Neuronal stem cell (in vitro differentiated cells): Measurements from ENCODE around the gene TMEM236. TPM values are rescaled to one million over a fixed set of nuclear protein-coding genes. Genes with fewer than 3 reads are reported as not detected.

Source experiments
- DNase-seq: peaks from one replicate; pipeline ENCODE4 v3.0.0-alpha.2; 2013; ENCODE audit warnings: low spot score
- H2AFZ ChIP-seq: one replicate; pipeline ENCODE4 v1.6.1; 2013; ENCODE audit warnings: mild to moderate bottlenecking, low read length, inconsistent platforms
- H2AK5ac ChIP-seq: 2 replicates; pipeline ENCODE4 v1.6.1; 2013; ENCODE audit warnings: low read depth, mild to moderate bottlenecking, inconsistent platforms, low read length, moderate library complexity, mixed read lengths
- H2BK120ac ChIP-seq: 2 replicates; pipeline ENCODE4 v1.6.1; 2013; ENCODE audit warnings: low read depth, mild to moderate bottlenecking, inconsistent platforms, low read length, moderate library complexity, mixed read lengths
- H2BK12ac ChIP-seq: one replicate; pipeline ENCODE4 v1.6.1; 2013; ENCODE audit warnings: low read length, inconsistent platforms
- H2BK15ac ChIP-seq: 2 replicates; pipeline ENCODE4 v1.6.1; 2013; ENCODE audit warnings: mild to moderate bottlenecking, low read length, inconsistent platforms, mixed read lengths
- H2BK5ac ChIP-seq: one replicate; pipeline ENCODE4 v1.6.1; 2013; ENCODE audit warnings: inconsistent platforms, mild to moderate bottlenecking, low read length, moderate library complexity
- H3K14ac ChIP-seq: one replicate; pipeline ENCODE4 v1.6.1; 2013; ENCODE audit warnings: low read length, inconsistent platforms
- H3K18ac ChIP-seq: 2 replicates; pipeline ENCODE4 v1.6.1; 2013; ENCODE audit warnings: low read length, inconsistent platforms
- H3K23ac ChIP-seq: 2 replicates; pipeline ENCODE4 v1.6.1; 2013; ENCODE audit warnings: low read depth, mild to moderate bottlenecking, mixed read lengths, low read length, inconsistent platforms; ENCODE audit not compliant: poor library complexity
- H3K27ac ChIP-seq: replicated peaks from 3 replicates; pipeline ENCODE4 v1.5.1; 2013; ENCODE audit warnings: low read length, inconsistent platforms
- H3K27me3 ChIP-seq, 3 experiments: 2 replicates each; pipeline ENCODE4 v1.6.1; 2013; ENCODE audit warnings: low read length in 3 of 3, mild to moderate bottlenecking in 2 of 3, inconsistent platforms in 1 of 3, low read depth in 1 of 3, mixed read lengths in 1 of 3, moderate library complexity in 1 of 3; ENCODE audit not compliant: control insufficient read depth in 3 of 3, insufficient read depth in 3 of 3
- H3K36me3 ChIP-seq, 2 donors: replicated peaks in 1 of 2; 2 replicates each; pipeline ENCODE4 v1.6.1; 2013; ENCODE audit warnings: low read length in 2 of 2; ENCODE audit not compliant: control insufficient read depth in 2 of 2, insufficient read depth in 2 of 2
- H3K4ac ChIP-seq: 2 replicates; pipeline ENCODE4 v1.6.1; 2013; ENCODE audit warnings: inconsistent platforms, mild to moderate bottlenecking, low read length, moderate library complexity
- H3K4me1 ChIP-seq, 2 donors: 1 replicate in 1 of 2; 2 replicates in 1 of 2; pipeline ENCODE4 v1.6.1; 2013; ENCODE audit warnings: low read length in 2 of 2, low read depth in 1 of 2; ENCODE audit not compliant: control insufficient read depth in 2 of 2, insufficient read depth in 1 of 2
- H3K4me2 ChIP-seq: one replicate; pipeline ENCODE4 v1.6.1; 2013; ENCODE audit warnings: mild to moderate bottlenecking, low read length, inconsistent platforms; ENCODE audit not compliant: insufficient read depth, poor library complexity, severe bottlenecking
- H3K4me3 ChIP-seq, 2 donors: 2 replicates each; pipeline ENCODE4 v1.5.1; 2013; ENCODE audit warnings: low read length in 2 of 2, mild to moderate bottlenecking in 2 of 2, inconsistent platforms in 1 of 2, moderate library complexity in 1 of 2
- H3K79me1 ChIP-seq: one replicate; pipeline ENCODE4 v1.6.1; 2013; ENCODE audit warnings: low read depth, mild to moderate bottlenecking, inconsistent platforms, low read length, moderate library complexity
- H3K9ac ChIP-seq: one replicate; pipeline ENCODE4 v1.6.1; 2013; ENCODE audit warnings: mild to moderate bottlenecking, low read depth, low read length, inconsistent platforms; ENCODE audit not compliant: poor library complexity
- H3K9me3 ChIP-seq, 2 donors: replicated peaks in 1 of 2; 2 replicates each; pipeline versions ENCODE3 to v1.6.1; 2013; ENCODE audit warnings: low read length in 2 of 2, mild to moderate bottlenecking in 2 of 2, inconsistent platforms in 1 of 2, low read depth in 1 of 2, mixed read lengths in 1 of 2, moderate library complexity in 1 of 2; ENCODE audit not compliant: control insufficient read depth in 2 of 2, insufficient read depth in 1 of 2
- H4K8ac ChIP-seq: one replicate; pipeline ENCODE4 v1.6.1; 2013; ENCODE audit warnings: low read depth, mild to moderate bottlenecking, inconsistent platforms, low read length, moderate library complexity
- H4K91ac ChIP-seq: one replicate; pipeline ENCODE4 v1.6.1; 2013; ENCODE audit warnings: low read length, low read depth, mild to moderate bottlenecking, inconsistent platforms; ENCODE audit not compliant: poor library complexity
- WGBS, 2 donors: extraction: QIAGEN DNeasy Blood & Tissue Kit; methylation state at CpG; one replicate each; pipeline ENCODE4 v1.1.7; 2013; ENCODE audit warnings: missing lambda C conversion rate in 2 of 2, mixed read lengths in 1 of 2; ENCODE audit not compliant: insufficient read length in 2 of 2, insufficient replicate concordance in 1 of 2; ENCODE audit errors: extremely low coverage in 2 of 2; 5-methylcytosine and 5-hydroxymethylcytosine counted together
- polyA plus RNA-seq, 2 experiments: library from polyadenylated mRNA; stranded (reverse); fragments of 200-250 nt; gene quantifications; one replicate each; pipeline ENCODE4 v1.2.3, GENCODE V29; 2013

Gene TMEM236
- 0.01 TPM for polyA plus RNA-seq (2013, experiment 1 of 2)
- 0.03 TPM for polyA plus RNA-seq (2013, experiment 2 of 2)

GRCh38 chr10:17751781-17752445 is at the start of gene TMEM236:
Gene TMEM236 (plus strand): TSS chr10:17752201. CDS start chr10:17752296, 95 bp downstream.
- H3K18ac ChIP-seq = no peak within 1 kb of the TSS
- no peak within 1 kb of the TSS for H2BK5ac ChIP-seq
- no peak within 1 kb of the TSS for H2BK15ac ChIP-seq
- no peak within 1 kb of the TSS for H3K4ac ChIP-seq
- no peak within 1 kb of the TSS for H2BK120ac ChIP-seq
- no peaks in the 10 kb centered on the region for H3K9me3 ChIP-seq
- no peak within 1 kb of the TSS for H4K91ac ChIP-seq
- no peak within 1 kb of the TSS for H2BK12ac ChIP-seq
- H2AFZ ChIP-seq = peak within 1 kb of the TSS; percentile 34
- WGBS, 2 donors = no CpG with 5 or more reads among the region's 9 CpGs
- no peak within 1 kb of the TSS for H3K9ac ChIP-seq
- H3K14ac ChIP-seq = no peak within 1 kb of the TSS
- H3K4me1 ChIP-seq = no peaks in the 10 kb centered on the region
- H3K36me3 ChIP-seq = no peaks in the 10 kb centered on the region
- no peaks in the 10 kb centered on the region for H3K79me1 ChIP-seq
- no peaks in the 10 kb centered on the region for H3K27me3 ChIP-seq
- DNase-seq = no peak
- H2AK5ac ChIP-seq = no peak within 1 kb of the TSS
- H3K23ac ChIP-seq = no peak within 1 kb of the TSS
- no peak within 1 kb of the TSS for H4K8ac ChIP-seq
- no peak within 1 kb of the TSS for H3K27ac ChIP-seq
- no peak within 1 kb of the TSS for H3K4me2 ChIP-seq
- no peak within 1 kb of the TSS for H3K4me3 ChIP-seq

GRCh38 chr10:17703706-17704105 is 48.3 kb upstream of the TMEM236 start:
- Histone ChIP-seq H3K4me2 (no peak overlapping the region), H3K23ac (no peak overlapping the region), H3K9ac (no peak overlapping the region), H2BK15ac (no peak overlapping the region), H3K4ac (no peak overlapping the region), H3K27ac (no peak overlapping the region), H2BK5ac (no peak overlapping the region), H2BK12ac (no peak overlapping the region), H3K4me3 (no peak overlapping the region), H4K91ac (no peak overlapping the region), H3K36me3 (peaks cover 6 to 81% of the 10 kb centered on the region in 2 donors), H3K14ac (no peak overlapping the region), H2AK5ac (no peak overlapping the region), H3K27me3 (no peaks in the 10 kb centered on the region), H3K4me1 (no peaks in the 10 kb centered on the region), H2AFZ (no peak overlapping the region), H4K8ac (no peak overlapping the region), H3K79me1 (no peaks in the 10 kb centered on the region), H3K9me3 (peaks cover 0 to 2% of the 10 kb centered on the region in 2 donors), H3K18ac (no peak overlapping the region), H2BK120ac (no peak overlapping the region)
- no peak for DNase-seq
- WGBS, 2 donors = no CpG with 5 or more reads among the region's 3 CpGs

GRCh38 chr10:17708821-17709220 is 43.2 kb upstream of the TMEM236 start:
- no peak overlapping the region for H3K14ac ChIP-seq
- no peak overlapping the region for H4K8ac ChIP-seq
- H3K27me3 ChIP-seq = no peaks in the 10 kb centered on the region
- H3K4me1 ChIP-seq = peaks cover 4% of the 10 kb centered on the region in 2 donors
- H3K18ac ChIP-seq = no peak overlapping the region
- no peak overlapping the region for H2BK15ac ChIP-seq
- H2BK12ac ChIP-seq = no peak overlapping the region
- no peaks in the 10 kb centered on the region for H3K79me1 ChIP-seq
- no peak overlapping the region for H3K27ac ChIP-seq
- no peak overlapping the region for H3K9ac ChIP-seq
- no peak overlapping the region for H2AFZ ChIP-seq
- DNase-seq = no peak
- H3K4me3 ChIP-seq = no peak overlapping the region
- no peak overlapping the region for H2BK120ac ChIP-seq
- H2AK5ac ChIP-seq = no peak overlapping the region
- H2BK5ac ChIP-seq = no peak overlapping the region
- H3K4me2 ChIP-seq = no peak overlapping the region
- no CpG with 5 or more reads among the region's 10 CpGs for WGBS, 2 donors
- H3K4ac ChIP-seq = no peak overlapping the region
- peaks cover 0 to 1% of the 10 kb centered on the region in 2 donors for H3K9me3 ChIP-seq
- no peak overlapping the region for H4K91ac ChIP-seq
- no peak overlapping the region for H3K23ac ChIP-seq
- peaks cover 8 to 78% of the 10 kb centered on the region in 2 donors for H3K36me3 ChIP-seq

GRCh38 chr10:17709492-17709891 is 42.5 kb upstream of the TMEM236 start:
- H2BK12ac ChIP-seq = no peak overlapping the region
- H2BK5ac ChIP-seq = no peak overlapping the region
- no peak overlapping the region for H2BK120ac ChIP-seq
- DNase-seq = no peak
- H3K4ac ChIP-seq = no peak overlapping the region
- H3K23ac ChIP-seq = no peak overlapping the region
- no peak overlapping the region for H3K9ac ChIP-seq
- H3K14ac ChIP-seq = no peak overlapping the region
- no peak overlapping the region for H4K8ac ChIP-seq
- no peak overlapping the region for H3K4me2 ChIP-seq
- H3K4me1 ChIP-seq = peaks cover 4 to 6% of the 10 kb centered on the region in 2 donors
- H4K91ac ChIP-seq = no peak overlapping the region
- no peak overlapping the region for H2AFZ ChIP-seq
- no peak overlapping the region for H3K4me3 ChIP-seq
- H3K36me3 ChIP-seq = peaks cover 9 to 80% of the 10 kb centered on the region in 2 donors
- H3K27me3 ChIP-seq = no peaks in the 10 kb centered on the region
- peaks cover under 1% of the 10 kb centered on the region for H3K79me1 ChIP-seq
- peaks cover 0 to 1% of the 10 kb centered on the region in 2 donors for H3K9me3 ChIP-seq
- no peak overlapping the region for H3K27ac ChIP-seq
- WGBS, 2 donors = no CpG with 5 or more reads among the region's 5 CpGs
- no peak overlapping the region for H2AK5ac ChIP-seq
- no peak overlapping the region for H3K18ac ChIP-seq
- H2BK15ac ChIP-seq = no peak overlapping the region
